ENCODE measurements around the gene PCBP3. TPM values are rescaled to one million over a fixed set of nuclear protein-coding genes. Genes with fewer than 3 reads are reported as not detected.

Gene PCBP3
- total RNA-seq, 1 donor from 2014 or later: not detected

DNA sequence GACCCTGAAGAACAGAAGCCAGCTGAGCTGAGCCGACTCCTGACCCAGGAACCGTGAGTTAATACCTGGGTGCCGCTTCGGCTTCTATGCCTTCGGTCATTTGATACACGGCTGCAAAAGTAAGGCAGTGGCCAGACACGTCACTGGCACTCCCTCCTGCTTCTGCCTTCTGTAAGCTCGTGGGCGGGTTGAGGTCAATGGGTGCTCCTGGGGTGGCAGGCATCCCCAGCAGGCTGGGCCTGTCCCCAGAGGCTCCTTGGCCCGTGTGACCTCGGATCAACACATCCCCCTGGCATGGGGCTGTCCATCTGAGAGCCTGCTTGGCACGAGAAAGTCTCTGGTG is 302.3 kb downstream of the PCBP3 start:
- no peak for DNase-seq (ENCODE audit: low read depth)
- H3K4me3 ChIP-seq (ENCODE audit: low read depth, low read length): no peak overlapping the region
- TF ChIP-seq, protein P1, sequence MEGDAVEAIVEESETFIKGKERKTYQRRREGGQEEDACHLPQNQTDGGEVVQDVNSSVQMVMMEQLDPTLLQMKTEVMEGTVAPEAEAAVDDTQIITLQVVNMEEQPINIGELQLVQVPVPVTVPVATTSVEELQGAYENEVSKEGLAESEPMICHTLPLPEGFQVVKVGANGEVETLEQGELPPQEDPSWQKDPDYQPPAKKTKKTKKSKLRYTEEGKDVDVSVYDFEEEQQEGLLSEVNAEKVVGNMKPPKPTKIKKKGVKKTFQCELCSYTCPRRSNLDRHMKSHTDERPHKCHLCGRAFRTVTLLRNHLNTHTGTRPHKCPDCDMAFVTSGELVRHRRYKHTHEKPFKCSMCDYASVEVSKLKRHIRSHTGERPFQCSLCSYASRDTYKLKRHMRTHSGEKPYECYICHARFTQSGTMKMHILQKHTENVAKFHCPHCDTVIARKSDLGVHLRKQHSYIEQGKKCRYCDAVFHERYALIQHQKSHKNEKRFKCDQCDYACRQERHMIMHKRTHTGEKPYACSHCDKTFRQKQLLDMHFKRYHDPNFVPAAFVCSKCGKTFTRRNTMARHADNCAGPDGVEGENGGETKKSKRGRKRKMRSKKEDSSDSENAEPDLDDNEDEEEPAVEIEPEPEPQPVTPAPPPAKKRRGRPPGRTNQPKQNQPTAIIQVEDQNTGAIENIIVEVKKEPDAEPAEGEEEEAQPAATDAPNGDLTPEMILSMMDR (conservative IDR thresholded peaks at IDR 0.05; ENCODE audit: low read depth, low read length): no peak

DNA sequence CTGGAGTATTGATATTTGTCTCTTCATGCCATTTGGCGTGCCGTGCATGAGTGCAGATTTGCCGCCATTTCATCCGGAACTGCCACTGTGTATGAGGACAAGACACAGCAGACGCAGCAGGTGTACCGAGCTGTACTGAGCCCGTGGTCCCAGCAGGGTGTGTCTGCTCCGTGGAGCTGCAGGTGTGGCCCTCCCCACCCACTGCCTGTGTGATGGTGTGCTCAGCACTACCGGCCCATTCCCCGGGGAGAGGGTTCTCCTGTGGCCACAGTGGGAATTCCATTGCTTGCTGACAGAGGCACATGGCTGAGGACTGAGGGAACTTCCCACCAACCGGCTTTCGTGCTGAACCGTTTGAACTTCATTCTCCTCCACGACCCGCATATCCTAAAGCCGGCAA is 303.8 kb downstream of the PCBP3 start:
- TF ChIP-seq, protein P1 (conservative IDR thresholded peaks at IDR 0.05; ENCODE audit: low read depth, low read length): no peak
- no peak overlapping the region for H3K4me3 ChIP-seq (ENCODE audit: low read depth, low read length)
- DNase-seq (ENCODE audit: low read depth): no peak

DNA sequence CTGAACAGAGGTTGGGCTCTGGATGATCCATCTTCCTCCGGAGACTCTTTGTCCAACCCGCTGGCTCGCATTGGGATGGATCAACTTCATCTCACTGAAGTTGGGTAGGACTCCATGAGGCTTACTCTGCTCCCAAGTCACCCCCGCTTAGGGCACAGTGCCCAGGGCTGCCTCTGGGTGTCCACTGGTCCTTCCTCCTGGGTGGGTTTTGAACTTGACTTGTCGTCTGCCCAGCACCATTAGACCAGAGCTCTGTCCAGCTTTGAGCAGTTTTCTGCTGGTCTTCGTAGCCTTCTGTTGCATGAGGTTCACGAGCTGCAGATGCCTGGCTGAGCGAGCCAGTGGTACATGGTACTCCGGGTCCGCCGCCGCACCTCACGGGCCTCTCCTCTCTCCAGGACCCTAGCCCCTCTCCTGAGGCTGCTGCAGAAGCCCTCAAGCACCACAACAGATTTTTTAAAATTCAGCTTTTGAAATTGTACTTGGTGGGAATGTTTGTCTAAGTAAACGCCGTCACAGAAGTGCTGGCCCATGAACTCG is 304.3 kb downstream of the PCBP3 start:
- DNase-seq (ENCODE audit: low read depth): no peak
- no peak overlapping the region for H3K4me3 ChIP-seq (ENCODE audit: low read depth, low read length)
- TF ChIP-seq, protein P1 (conservative IDR thresholded peaks at IDR 0.05; ENCODE audit: low read depth, low read length): no peak

DNA sequence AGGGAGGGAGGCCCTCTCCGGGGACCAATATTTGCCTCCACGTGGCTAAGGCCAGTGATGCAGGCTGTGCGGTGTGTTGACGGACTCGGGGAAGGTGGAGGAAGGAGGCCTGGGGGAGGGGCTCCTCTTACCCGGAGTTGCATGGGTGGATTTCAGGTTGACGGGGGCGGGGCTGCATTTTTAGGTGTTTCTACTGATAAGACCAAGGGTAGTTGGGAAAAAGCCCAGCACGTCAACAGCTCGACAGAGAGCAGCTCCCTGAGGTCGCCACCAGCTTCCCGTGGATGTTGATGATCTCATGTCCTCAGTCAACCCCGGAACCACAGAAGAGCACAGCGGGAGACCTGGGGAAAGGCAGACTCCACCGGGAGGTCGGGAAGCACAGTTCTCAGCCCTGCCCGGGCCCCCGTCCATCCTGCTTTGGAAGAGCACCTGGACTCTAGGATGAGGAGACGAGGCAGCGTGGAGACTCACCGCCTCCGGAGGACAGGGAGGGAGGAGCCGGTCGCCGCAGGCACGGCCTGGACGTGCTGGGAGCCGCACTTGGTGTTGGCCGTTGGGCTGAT is 305.1 kb downstream of the PCBP3 start:
- no peak overlapping the region for H3K4me3 ChIP-seq (ENCODE audit: low read depth, low read length)
- no peak for DNase-seq (ENCODE audit: low read depth)
- TF ChIP-seq, protein P1 (conservative IDR thresholded peaks at IDR 0.05; ENCODE audit: low read depth, low read length): no peak

DNA sequence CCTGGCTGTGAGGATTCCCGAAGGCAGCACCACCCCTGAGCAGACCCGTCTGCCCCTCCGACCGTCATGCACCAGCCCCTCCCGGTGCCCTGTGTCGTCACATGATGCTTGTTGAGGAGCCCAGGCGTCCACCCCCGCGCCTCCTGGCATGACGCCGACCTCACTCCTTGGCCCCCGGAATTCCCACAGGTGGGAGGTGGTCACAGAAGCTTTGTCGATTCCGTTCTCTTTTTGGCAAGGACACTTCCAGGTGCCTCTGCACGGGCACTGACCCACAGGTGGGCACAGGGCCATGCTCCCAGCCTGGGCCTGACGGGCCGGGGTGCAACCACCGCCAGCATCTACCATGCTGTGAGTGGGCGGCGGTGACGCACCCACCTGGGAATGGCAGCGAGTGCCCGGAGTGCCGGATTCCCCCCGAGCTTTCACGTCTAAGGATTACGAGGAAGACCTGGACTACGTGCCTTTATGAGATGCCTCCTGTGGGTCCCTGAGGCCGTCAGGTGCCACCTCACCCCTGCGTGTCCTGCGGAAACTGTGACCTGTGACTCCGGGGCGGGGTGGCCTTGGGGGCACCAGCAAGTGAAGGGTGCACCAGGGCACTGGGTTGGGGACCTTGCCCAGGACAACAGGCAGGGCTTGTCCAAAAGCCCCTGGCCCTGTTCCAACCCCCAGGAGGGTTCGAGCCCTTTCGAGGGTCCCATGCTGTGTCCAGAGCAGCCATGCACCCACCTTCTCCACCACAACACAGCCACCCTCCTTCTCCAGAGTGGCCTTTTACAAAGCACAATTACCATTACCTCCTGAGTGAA is 306.6 kb downstream of the PCBP3 start:
- no peak for DNase-seq (ENCODE audit: low read depth)
- no peak overlapping the region for H3K4me3 ChIP-seq (ENCODE audit: low read depth, low read length)
- TF ChIP-seq, protein P1 (conservative IDR thresholded peaks at IDR 0.05; ENCODE audit: low read depth, low read length): no peak

DNA sequence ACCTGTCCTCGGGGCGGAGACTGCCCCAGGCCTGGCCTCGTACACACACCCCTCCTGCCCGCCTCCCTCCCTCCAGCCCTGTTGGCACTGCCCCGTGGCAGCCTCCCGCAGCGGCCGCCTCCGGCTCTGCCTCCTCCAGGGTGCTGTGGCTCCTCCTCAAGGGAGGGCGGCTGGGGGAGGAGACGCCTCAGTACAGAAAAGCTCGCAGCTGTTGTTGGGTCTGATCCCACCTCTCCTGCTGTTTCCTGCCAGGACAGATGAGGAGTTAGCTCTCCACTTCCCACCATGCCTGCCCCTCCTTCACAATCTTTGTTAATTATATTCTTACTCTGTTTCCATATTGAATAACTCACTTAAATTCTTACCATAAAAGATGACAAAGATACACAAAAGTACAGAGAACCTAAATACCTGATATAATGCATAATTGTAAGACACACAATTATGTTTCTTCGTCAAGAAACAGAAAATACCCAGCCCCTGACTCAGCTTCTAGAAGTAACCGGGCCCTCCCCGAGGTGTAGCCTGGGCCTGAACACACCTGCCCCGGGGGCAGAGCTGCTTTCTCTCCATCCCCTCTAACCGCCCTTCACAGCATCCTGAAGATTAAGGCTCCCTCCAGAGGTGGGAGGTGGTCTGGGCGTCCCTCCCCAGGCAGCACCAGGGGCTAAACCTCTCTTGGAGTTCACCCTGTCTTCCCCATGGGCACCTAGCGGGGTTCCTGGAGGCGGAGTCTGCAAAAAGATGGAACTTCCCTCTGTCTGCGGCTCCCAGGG is 307.4 kb downstream of the PCBP3 start:
- H3K4me3 ChIP-seq (ENCODE audit: low read depth, low read length): no peak overlapping the region
- DNase-seq (ENCODE audit: low read depth): no peak
- TF ChIP-seq, protein P1 (conservative IDR thresholded peaks at IDR 0.05; ENCODE audit: low read depth, low read length): no peak
